Prostate gland (tissue), 2 donors: Measurements from ENCODE around the gene EPB41L2. TPM values are rescaled to one million over a fixed set of nuclear protein-coding genes. Genes with fewer than 3 reads are reported as not detected.

Experiments
- DNase-seq: peaks from one replicate; pipeline ENCODE4 v3.0.0-alpha.2; 2019; ENCODE audit warnings: low spot score
- H3K27ac ChIP-seq, 2 donors: fragments of 200-600 bp; sonication (generic); 2 replicates each; pipeline ENCODE4 v1.5.1; 2017 to 2019
- H3K27me3 ChIP-seq: fragments of 200-600 bp; sonication (generic); replicated peaks from 2 replicates; pipeline ENCODE4 v1.5.1; 2019; ENCODE audit not compliant: insufficient read depth
- H3K36me3 ChIP-seq, 2 donors: fragments of 200-600 bp; sonication (generic); 1 replicate in 1 of 2; 2 replicates in 1 of 2; pipeline versions ENCODE4 v1.5.1 to v1.8.1; 2017 to 2019
- H3K4me1 ChIP-seq: fragments of 200-600 bp; sonication (generic); replicated peaks from 2 replicates; pipeline ENCODE4 v1.5.1; 2019
- H3K4me3 ChIP-seq, 2 donors: fragments of 200-600 bp; sonication (generic); 2 replicates each; pipeline ENCODE4 v1.5.1; 2017 to 2019
- H3K9me3 ChIP-seq: fragments of 200-600 bp; sonication (generic); 2 replicates; pipeline ENCODE4 v1.5.1; 2017
- CTCF ChIP-seq, 4 experiments: fragments of 200-600 bp in 2 of 4; fragments of 450-650 bp in 2 of 4; sonication (generic) in 2 of 4; IDR thresholded peaks; 1 replicate in 3 of 4; 2 replicates in 1 of 4; pipeline ENCODE4 v1.5.1; 2016 to 2019; ENCODE audit warnings: antibody characterized with exemption in 4 of 4, mild to moderate bottlenecking in 2 of 4, moderate library complexity in 2 of 4
- POLR2A ChIP-seq: fragments of 450-650 bp; IDR thresholded peaks from one replicate; pipeline ENCODE4 v1.6.1; 2016; ENCODE audit warnings: antibody characterized with exemption, mild to moderate bottlenecking
- POLR2AphosphoS5 ChIP-seq: sonication (generic); formaldehyde crosslinking; IDR thresholded peaks from one replicate; pipeline ENCODE4 v1.6.1; 2017; ENCODE audit warnings: antibody characterized with exemption
- WGBS: methylation state at CpG from one replicate; pipeline ENCODE4 v1.1.5; 2018; 5-methylcytosine and 5-hydroxymethylcytosine counted together
- intact Hi-C: fragments of 100-400 bp; cut with DNase I; formaldehyde crosslinking; loops from one replicate; pipeline ENCODE4 v1.14.2; 2022
- total RNA-seq, 2 donors: library from RNA; depleted of rRNA; stranded (reverse); fragments of >200 nt; gene quantifications; one replicate each; pipeline ENCODE4 v1.1.0, GENCODE V29; 2016

The EPB41L2 gene
- total RNA-seq, 2 donors from 2014 or later = 11.9 to 105 TPM

- DNase-seq = no peak
- no peaks in the 10 kb centered on the region for H3K9me3 ChIP-seq
- intact Hi-C loops = no loop called here
- no peak overlapping the region for H3K4me3 ChIP-seq
- TF ChIP-seq POLR2A (no peak), CTCF (IDR thresholded peaks at IDR 0.05) (no peak), POLR2AphosphoS5 (no peak)
- H3K27ac ChIP-seq = no peak overlapping the region
- no peaks in the 10 kb centered on the region for H3K36me3 ChIP-seq
- no peaks in the 10 kb centered on the region for H3K27me3 ChIP-seq
- H3K4me1 ChIP-seq = no peaks in the 10 kb centered on the region
- WGBS = 73% methylated on average over 2 of the region's 2 CpGs
Measured at GRCh38 chr6:130958468-130958867, 104.6 kb downstream of the EPB41L2 start.

GRCh38 chr6:130955755-130956154, 107.3 kb downstream of the EPB41L2 start:
- H3K4me3 ChIP-seq = no peak overlapping the region
- intact Hi-C loops = no loop called here
- 83% methylated on average over 2 of the region's 2 CpGs for WGBS
- no peak for DNase-seq
- H3K36me3 ChIP-seq = no peaks in the 10 kb centered on the region
- no peaks in the 10 kb centered on the region for H3K4me1 ChIP-seq
- H3K27me3 ChIP-seq = no peaks in the 10 kb centered on the region
- H3K27ac ChIP-seq = no peak overlapping the region
- no peaks in the 10 kb centered on the region for H3K9me3 ChIP-seq
- no peak for TF ChIP-seq POLR2A
- TF ChIP-seq CTCF (IDR thresholded peaks at IDR 0.05) = no peak
- no peak for TF ChIP-seq POLR2AphosphoS5

GRCh38 chr6:130949553-130949952, 113.5 kb downstream of the EPB41L2 start:
- intact Hi-C loops = no loop called here
- H3K4me1 ChIP-seq = no peaks in the 10 kb centered on the region
- 91% methylated on average over 1 of the region's 1 CpG for WGBS
- H3K9me3 ChIP-seq = no peaks in the 10 kb centered on the region
- no peak overlapping the region for H3K4me3 ChIP-seq
- no peak for DNase-seq
- no peak overlapping the region for H3K27ac ChIP-seq
- H3K36me3 ChIP-seq = no peaks in the 10 kb centered on the region
- TF ChIP-seq CTCF (IDR thresholded peaks at IDR 0.05) = no peak
- TF ChIP-seq POLR2A = no peak
- no peak for TF ChIP-seq POLR2AphosphoS5
- no peaks in the 10 kb centered on the region for H3K27me3 ChIP-seq

- no peak overlapping the region for H3K4me3 ChIP-seq
- TF ChIP-seq CTCF (IDR thresholded peaks at IDR 0.05) (no peak), POLR2AphosphoS5 (no peak), POLR2A (no peak)
- H3K4me1 ChIP-seq = no peaks in the 10 kb centered on the region
- no peaks in the 10 kb centered on the region for H3K9me3 ChIP-seq
- intact Hi-C loops = no loop called here
- WGBS = 67% methylated on average over 4 of the region's 4 CpGs
- H3K27me3 ChIP-seq = no peaks in the 10 kb centered on the region
- no peak for DNase-seq
- H3K27ac ChIP-seq = no peak overlapping the region
- H3K36me3 ChIP-seq = no peaks in the 10 kb centered on the region
Measured at GRCh38 chr6:130947464-130947863, 115.6 kb downstream of the EPB41L2 start.

- no peak for DNase-seq
- no peak for TF ChIP-seq CTCF (IDR thresholded peaks at IDR 0.05)
- H3K36me3 ChIP-seq = no peaks in the 10 kb centered on the region
- 49% methylated on average over 2 of the region's 2 CpGs for whole genome bisulfite sequencing
- H3K27me3 ChIP-seq = no peaks in the 10 kb centered on the region
- no peaks in the 10 kb centered on the region for H3K4me1 ChIP-seq
- H3K9me3 ChIP-seq = no peaks in the 10 kb centered on the region
- intact Hi-C loops = no loop called here
- no peak overlapping the region for H3K4me3 ChIP-seq
- H3K27ac ChIP-seq = no peak overlapping the region
Measured at GRCh38 chr6:130946076-130946475, 117.0 kb downstream of the EPB41L2 start.
